Measurements from ENCODE around the gene HK1.

HK1 gene

GRCh38 chr10:69425511-69426298 lies 147.4 kb downstream of the HK1 start:
- TF ChIP-seq CTCF (IDR thresholded peaks at IDR 0.05; ENCODE audit: borderline replicate concordance, extremely low read depth, low read length, poor library complexity, severe bottlenecking) = no peak
- TF ChIP-seq EZH2 (IDR thresholded peaks at IDR 0.05; ENCODE audit: borderline replicate concordance, low read depth, low read length, severe bottlenecking) = no peak
- Histone ChIP-seq H3K27ac (ENCODE audit: low read length) (no peak overlapping the region), H3K79me2 (ENCODE audit: insufficient read depth, low read length) (no peaks in the 10 kb centered on the region), H2AFZ (ENCODE audit: low read depth, low read length) (no peak overlapping the region), H4K20me1 (ENCODE audit: insufficient read depth, low read length) (no peaks in the 10 kb centered on the region), H3K9ac (ENCODE audit: low read depth, low read length) (no peak overlapping the region), H3K9me3 (ENCODE audit: insufficient read depth, low read length, severe bottlenecking) (no peaks in the 10 kb centered on the region), H3K36me3 (ENCODE audit: insufficient read depth, low read length) (no peaks in the 10 kb centered on the region), H3K4me3 (ENCODE audit: low read depth in 1 of 2, low read length in 2 of 2) (no peak overlapping the region), H3K27me3 (ENCODE audit: insufficient read depth, low read length, poor library complexity) (no peaks in the 10 kb centered on the region), H3K4me1 (ENCODE audit: insufficient read depth, low read length) (no peaks in the 10 kb centered on the region), H3K4me2 (ENCODE audit: insufficient read depth, low read length) (no peak overlapping the region)
- peak; percentile 67 for ATAC-seq (ENCODE audit: insufficient read depth, low read depth)
- DNase-seq = peak; percentile 20

- no peak overlapping the region for H3K27ac ChIP-seq (ENCODE audit: low read length)
- H3K4me3 ChIP-seq (ENCODE audit: low read depth in 1 of 2, low read length in 2 of 2) = no peak overlapping the region
- H4K20me1 ChIP-seq (ENCODE audit: insufficient read depth, low read length) = no peaks in the 10 kb centered on the region
- no peak overlapping the region for H2AFZ ChIP-seq (ENCODE audit: low read depth, low read length)
- H3K79me2 ChIP-seq (ENCODE audit: insufficient read depth, low read length) = no peaks in the 10 kb centered on the region
- H3K4me1 ChIP-seq (ENCODE audit: insufficient read depth, low read length) = no peaks in the 10 kb centered on the region
- H3K9me3 ChIP-seq (ENCODE audit: insufficient read depth, low read length, severe bottlenecking) = no peaks in the 10 kb centered on the region
- no peaks in the 10 kb centered on the region for H3K36me3 ChIP-seq (ENCODE audit: insufficient read depth, low read length)
- no peak for DNase-seq
- no peak for ATAC-seq (ENCODE audit: insufficient read depth, low read depth)
- no peaks in the 10 kb centered on the region for H3K27me3 ChIP-seq (ENCODE audit: insufficient read depth, low read length, poor library complexity)
- H3K9ac ChIP-seq (ENCODE audit: low read depth, low read length) = no peak overlapping the region
- no peak overlapping the region for H3K4me2 ChIP-seq (ENCODE audit: insufficient read depth, low read length)
- TF ChIP-seq CTCF (IDR thresholded peaks at IDR 0.05; ENCODE audit: borderline replicate concordance, extremely low read depth, low read length, poor library complexity, severe bottlenecking) (no peak), EZH2 (IDR thresholded peaks at IDR 0.05; ENCODE audit: borderline replicate concordance, low read depth, low read length, severe bottlenecking) (no peak)
Measured at GRCh38 chr10:69426376-69426727, 148.1 kb downstream of the HK1 start.

- DNase-seq = no peak
- ATAC-seq (ENCODE audit: insufficient read depth, low read depth) = no peak
- H3K4me1 ChIP-seq (ENCODE audit: insufficient read depth, low read length) = no peaks in the 10 kb centered on the region
- no peaks in the 10 kb centered on the region for H3K36me3 ChIP-seq (ENCODE audit: insufficient read depth, low read length)
- peaks cover 5% of the 10 kb centered on the region for H3K27me3 ChIP-seq (ENCODE audit: insufficient read depth, low read length, poor library complexity)
- no peak overlapping the region for H3K27ac ChIP-seq (ENCODE audit: low read length)
- H3K9ac ChIP-seq (ENCODE audit: low read depth, low read length) = no peak overlapping the region
- no peaks in the 10 kb centered on the region for H4K20me1 ChIP-seq (ENCODE audit: insufficient read depth, low read length)
- H3K4me2 ChIP-seq (ENCODE audit: insufficient read depth, low read length) = no peak overlapping the region
- no peak overlapping the region for H2AFZ ChIP-seq (ENCODE audit: low read depth, low read length)
- no peaks in the 10 kb centered on the region for H3K79me2 ChIP-seq (ENCODE audit: insufficient read depth, low read length)
- no peaks in the 10 kb centered on the region for H3K9me3 ChIP-seq (ENCODE audit: insufficient read depth, low read length, severe bottlenecking)
- TF ChIP-seq CTCF (IDR thresholded peaks at IDR 0.05; ENCODE audit: borderline replicate concordance, extremely low read depth, low read length, poor library complexity, severe bottlenecking) (no peak), EZH2 (IDR thresholded peaks at IDR 0.05; ENCODE audit: borderline replicate concordance, low read depth, low read length, severe bottlenecking) (no peak)
- no peak overlapping the region for H3K4me3 ChIP-seq (ENCODE audit: low read depth in 1 of 2, low read length in 2 of 2)
Measured at GRCh38 chr10:69428165-69428564, 149.9 kb downstream of the HK1 start.
